Measurements from ENCODE around the gene ZCCHC24. TPM values are rescaled to one million over a fixed set of nuclear protein-coding genes. Genes with fewer than 3 reads are reported as not detected.

Gene ZCCHC24
- total and polyA plus RNA-seq, 2 of the 8 experiments (the other 6 are each of a cell fraction or from before 2014, with no cell fraction given), result 3.9 to 6.9 TPM

- TF ChIP-seq NANOG (IDR thresholded peaks at IDR 0.05; ENCODE audit: insufficient read depth, low read depth, low read length, poor library complexity, severe bottlenecking), result no peak
- TF ChIP-seq FOSL1 (IDR thresholded peaks at IDR 0.05; ENCODE audit: insufficient read depth, low read depth, low read length), result no peak
Measured at GRCh38 chr10:79375321-79376077, 69.9 kb downstream of the ZCCHC24 start (continued).
